Kidney capillary endothelial cell (primary cell): Measurements from ENCODE around the gene CYB561D1.

ENCODE experiments used
- DNase-seq: peaks from one replicate; pipeline ENCODE4 v3.0.0-alpha.2; 2018; ENCODE audit warnings: low spot score

Gene CYB561D1

GRCh38 chr1:109481646-109482045 lies 12.2 kb upstream of the CYB561D1 start:
- no peak for DNase-seq

DNA sequence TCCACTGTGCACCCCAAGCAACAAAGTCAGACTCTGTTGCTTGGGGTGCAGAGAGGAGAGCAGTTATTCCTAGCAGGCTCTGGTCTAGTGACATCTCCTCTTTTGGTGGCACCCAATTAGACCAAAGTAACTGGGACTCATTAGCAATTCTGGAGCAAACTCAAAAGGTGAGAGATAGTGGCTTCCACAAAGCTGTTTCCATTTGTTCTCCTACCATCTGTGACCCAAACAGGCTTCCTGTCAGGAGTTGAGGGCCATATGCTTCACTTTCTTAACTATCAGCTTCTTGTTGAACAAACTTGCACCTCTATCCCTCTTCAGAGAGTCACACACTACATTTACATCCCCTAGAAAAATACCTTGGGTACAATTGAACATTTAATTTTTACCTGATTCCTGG lies 11.7 kb upstream of the CYB561D1 start:
- no peak for DNase-seq

- DNase-seq = no peak
Observed at GRCh38 chr1:109482791-109483671, 10.9 kb upstream of the CYB561D1 start.

GRCh38 chr1:109483672-109484518 lies 10.0 kb upstream of the CYB561D1 start, which contains the start of gene ATXN7L2:
ATXN7L2 (plus strand) TSS chr1:109483905; CDS start chr1:109483954, 49 bp downstream.
- DNase-seq = peak; percentile 81

GRCh38 chr1:109484519-109484975 lies 9.3 kb upstream of the CYB561D1 start:
- no peak for DNase-seq

DNA sequence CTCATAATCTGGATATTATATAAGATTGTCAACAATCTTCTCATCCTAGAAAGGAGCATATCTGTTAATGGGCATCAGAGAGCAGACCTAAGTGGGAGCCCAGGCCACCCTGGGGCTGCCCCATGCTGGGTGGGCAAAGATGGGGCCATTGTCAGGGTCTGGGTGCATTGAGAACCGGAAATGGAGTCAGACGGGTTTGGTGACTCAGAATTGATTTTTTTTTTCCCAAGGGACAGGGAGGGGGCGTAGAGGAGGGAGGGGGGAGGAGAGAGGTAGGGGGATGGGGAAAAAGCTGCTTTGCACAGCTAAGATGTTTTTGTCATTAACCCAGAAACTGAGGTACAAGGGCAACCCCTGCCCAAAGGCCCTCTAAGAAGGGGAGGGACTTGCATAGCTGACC lies 8.9 kb upstream of the CYB561D1 start:
- DNase-seq = no peak

DNA sequence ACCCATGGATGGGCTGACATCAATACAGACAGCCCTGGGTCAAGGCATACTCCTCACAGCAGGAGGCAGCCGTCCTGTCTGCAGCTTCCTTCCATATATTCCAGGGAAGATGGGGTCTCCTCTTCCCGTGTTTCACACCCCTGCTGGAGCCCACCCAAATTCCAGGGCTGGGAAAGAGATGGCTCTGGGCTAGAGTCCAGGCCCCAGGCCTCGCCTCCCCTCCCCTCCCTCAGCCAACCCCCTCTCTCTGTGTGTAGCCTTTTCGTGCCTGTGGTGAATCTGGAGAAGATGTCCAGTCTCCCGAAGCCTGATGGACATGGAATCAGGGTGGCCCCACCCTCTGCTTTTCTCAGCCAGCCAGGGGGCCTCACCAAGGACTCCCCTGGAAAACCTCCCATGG lies 6.6 kb upstream of the CYB561D1 start:
- no peak for DNase-seq

GRCh38 chr1:109488201-109488600 lies 5.7 kb upstream of the CYB561D1 start:
- DNase-seq = no peak

DNA sequence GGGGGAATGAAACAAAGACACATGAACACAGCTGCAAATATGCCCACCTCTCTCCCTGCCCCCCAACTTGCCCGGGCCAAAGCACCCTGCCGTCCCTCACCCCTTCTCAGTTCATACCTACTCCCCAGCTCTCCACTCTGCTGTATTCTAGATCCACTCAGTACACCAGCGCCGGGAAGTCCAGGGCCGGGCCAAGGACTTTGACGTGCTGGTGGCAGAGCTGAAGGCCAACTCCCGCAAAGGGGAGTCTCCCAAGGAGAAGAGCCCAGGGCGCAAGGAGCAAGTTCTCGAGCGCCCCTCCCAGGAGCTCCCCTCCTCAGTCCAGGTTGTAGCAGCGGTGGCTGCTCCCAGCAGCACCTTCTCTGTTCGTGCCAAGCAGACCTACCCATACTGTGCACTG lies 5.2 kb upstream of the CYB561D1 start:
- DNase-seq = no peak

- peak; percentile 65 for DNase-seq
Observed at GRCh38 chr1:109490029-109490933, 3.6 kb upstream of the CYB561D1 start.

GRCh38 chr1:109490934-109491302 lies 3.0 kb upstream of the CYB561D1 start:
- no peak for DNase-seq

DNA sequence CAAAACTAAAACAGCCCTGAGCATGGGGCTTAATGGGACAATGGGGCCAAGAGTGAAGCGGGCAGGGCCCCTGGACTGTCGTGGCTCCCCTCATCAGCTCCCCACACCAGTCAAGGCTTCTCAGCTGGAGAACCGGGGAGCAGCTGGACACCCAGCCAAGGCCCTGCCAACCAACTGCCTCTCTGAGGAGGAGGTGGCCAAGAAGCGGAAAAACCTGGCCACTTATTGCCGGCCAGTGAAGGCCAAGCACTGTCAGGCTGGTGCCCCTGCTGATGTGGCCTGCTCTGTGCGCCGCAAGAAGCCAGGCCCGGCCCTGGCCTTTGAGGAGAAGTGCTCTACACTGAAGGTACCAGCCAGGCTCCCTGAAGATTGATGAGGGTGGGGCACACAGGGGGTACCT lies 2.5 kb upstream of the CYB561D1 start:
- DNase-seq = no peak

GRCh38 chr1:109492779-109493178 lies 1.1 kb upstream of the CYB561D1 start:
- DNase-seq = peak; percentile 67

DNA sequence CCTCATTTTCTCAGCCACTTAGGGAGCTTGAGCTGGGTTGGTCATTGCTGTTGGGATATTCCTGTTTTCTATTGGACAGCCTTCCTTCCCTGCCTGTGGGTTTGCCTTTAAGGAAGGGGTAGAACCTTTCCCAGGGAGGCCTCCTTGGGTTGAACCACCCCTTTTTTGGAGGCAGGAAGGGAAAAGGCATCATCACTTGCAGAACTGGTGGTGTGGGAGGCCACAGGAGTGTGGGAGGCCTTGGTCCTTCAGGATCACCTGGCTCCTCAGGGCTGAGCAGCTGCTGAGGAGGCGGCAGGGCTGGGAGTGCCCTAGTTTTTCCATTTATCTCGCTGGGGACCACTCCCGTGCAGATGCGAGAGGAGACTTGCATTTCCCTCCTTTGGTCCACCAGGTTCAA lies 667 bp upstream of the CYB561D1 start:
- peak; percentile 24 for DNase-seq

DNA sequence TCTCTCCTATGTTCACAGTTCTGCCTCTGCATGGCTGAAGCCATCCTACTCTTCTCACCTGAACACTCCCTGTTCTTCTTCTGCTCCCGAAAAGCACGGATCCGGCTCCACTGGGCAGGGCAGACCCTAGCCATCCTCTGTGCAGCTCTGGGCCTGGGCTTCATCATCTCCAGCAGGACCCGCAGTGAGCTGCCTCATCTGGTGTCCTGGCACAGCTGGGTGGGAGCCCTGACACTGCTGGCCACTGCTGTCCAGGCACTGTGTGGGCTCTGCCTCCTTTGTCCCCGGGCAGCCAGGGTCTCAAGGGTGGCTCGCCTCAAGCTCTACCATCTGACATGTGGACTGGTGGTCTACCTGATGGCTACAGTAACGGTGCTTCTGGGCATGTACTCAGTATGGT lies 1.8 kb downstream of the CYB561D1 start:
- DNase-seq = no peak

DNA sequence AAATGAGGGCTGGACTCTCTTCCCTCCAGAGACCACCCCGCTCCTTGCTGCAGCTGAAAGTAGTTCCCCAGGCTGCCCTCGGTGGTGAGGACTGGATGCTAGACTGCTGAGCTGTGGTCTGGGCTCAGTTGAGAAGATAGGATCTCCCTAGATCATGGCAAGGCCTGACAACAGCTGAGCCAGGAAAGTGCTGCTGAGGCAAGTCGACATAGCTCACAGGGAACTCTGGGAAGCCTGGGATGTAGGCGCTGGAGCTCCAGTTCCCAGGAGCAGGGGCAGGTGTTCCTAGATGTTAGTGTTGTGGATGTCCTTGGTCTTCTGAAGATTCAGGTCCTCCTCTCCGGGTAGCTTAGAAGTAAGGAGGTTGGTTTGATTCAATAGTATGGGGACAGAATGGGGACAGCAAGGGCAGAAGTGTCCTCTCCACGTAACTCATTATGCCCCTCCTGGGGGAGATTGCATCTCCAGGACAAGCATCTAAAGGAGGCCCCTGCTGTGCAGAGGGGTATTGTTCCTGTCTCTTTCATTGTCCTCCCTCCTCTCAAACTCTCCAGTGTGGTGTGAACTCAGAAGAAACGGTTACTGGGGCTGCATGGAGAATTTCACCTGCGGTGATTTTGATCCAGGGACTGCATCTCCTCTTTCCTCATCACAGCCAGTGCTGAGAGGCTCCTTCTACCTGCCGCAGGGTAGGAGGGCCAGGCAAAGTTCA lies 3.7 kb downstream of the CYB561D1 start:
- no peak for DNase-seq

DNA sequence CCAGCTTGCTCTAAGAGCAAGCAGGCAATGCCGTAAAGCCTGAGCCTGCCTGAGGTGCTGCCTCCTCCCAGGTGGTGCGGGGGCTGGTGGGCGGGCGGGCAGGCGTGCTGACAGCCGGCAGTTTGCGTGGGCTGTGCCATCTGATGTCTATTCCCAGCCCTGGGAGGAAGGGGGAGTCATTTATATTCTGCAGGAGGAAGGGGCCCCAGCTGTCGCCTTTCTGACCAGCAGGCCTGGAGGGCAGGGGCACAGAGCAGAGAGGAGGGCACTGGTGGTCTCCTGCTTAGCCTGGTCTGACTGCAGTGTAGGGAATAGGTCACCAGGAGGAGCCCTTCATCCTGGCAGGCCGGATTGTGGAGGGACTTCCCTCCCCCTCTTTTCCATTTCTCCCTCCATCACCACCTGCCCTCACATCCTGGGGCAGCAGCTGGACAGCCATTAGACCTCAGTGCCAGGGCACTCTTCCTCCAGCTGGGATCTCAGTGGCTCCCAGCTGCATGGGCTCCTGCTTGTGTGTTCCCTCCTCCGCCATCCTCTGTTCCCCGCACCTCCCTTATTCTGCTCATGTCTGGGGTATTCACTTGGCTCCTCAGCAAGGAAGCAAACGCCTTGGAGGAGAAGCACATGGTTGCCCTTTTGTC lies 4.4 kb downstream of the CYB561D1 start:
- peak; percentile 34 for DNase-seq

- no peak for DNase-seq
Observed at GRCh38 chr1:109499081-109499480, 5.2 kb downstream of the CYB561D1 start.

DNA sequence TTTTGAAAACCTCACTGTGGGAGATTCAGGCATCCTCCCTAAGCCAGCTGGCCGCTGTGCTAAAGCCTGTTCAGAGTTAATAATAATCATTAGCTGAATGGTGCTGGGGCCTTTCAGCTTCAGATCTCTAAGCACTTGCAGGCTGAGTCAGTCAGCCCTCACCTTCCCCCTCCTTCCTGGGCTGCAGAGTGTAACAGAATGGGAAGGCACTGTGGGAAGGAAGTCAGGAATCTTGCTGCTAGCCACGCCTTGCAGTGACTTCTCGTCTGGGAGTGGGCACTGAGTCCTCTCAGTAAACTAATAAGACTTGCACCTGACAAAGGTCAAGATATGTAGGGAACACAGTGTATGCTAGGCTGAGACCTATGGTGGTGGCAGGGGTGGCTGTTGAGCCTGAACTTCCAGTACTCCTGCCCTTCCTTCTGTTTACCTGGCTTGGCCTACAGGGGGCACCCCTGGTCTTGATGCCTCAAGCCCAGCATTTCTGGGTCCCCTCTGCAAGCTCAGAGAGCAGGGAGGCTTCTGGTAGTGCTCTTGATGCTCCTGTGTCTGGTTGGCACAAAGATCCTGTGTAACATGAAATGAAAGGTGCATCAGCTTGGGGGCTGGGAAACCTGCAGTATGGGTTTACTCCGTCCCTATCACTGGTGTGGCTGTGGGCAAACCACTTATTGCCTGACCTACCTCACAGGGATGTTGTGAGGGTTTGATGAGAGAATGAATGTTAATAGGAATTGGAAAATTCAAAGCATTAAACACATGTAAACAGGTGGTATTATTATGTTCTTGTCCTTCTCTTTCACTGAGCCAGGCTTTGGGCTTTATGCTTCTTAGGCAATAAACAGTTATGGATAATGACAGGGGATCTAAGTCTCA lies 6.0 kb downstream of the CYB561D1 start:
- DNase-seq = peak; percentile 74

DNA sequence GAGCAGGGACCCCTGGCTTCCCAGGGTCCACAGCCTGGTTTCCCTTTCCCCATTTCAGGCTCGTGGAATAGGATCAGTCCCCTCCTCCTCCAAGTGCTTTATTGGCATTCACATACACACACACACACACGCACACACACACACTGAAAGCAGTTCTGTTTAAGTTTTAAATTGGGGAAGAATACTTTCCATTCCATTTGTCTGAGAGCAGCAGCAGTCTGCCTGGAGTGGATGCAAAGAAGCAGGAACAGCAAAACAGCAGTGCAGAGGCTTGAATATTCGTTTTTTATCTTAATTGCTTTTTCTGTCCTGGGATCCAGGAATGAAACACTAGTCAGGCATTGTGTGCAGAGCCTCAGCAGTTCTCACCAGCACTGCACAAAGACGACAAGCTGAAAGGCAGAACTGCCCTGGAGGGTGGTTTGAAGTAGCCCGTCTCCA lies 7.1 kb downstream of the CYB561D1 start:
- DNase-seq = no peak
